ENCODE data around the gene ZNF213.

The ZNF213 gene

GRCh38 chr16:3098459-3099394 lies 36.1 kb upstream of the ZNF213 start, which contains the start of gene ZSCAN10:
TSS of gene ZSCAN10 (minus strand) at chr16:3099294. CDS start at chr16:3092937, 6,357 bp downstream.
- TF ChIP-seq, protein P1, sequence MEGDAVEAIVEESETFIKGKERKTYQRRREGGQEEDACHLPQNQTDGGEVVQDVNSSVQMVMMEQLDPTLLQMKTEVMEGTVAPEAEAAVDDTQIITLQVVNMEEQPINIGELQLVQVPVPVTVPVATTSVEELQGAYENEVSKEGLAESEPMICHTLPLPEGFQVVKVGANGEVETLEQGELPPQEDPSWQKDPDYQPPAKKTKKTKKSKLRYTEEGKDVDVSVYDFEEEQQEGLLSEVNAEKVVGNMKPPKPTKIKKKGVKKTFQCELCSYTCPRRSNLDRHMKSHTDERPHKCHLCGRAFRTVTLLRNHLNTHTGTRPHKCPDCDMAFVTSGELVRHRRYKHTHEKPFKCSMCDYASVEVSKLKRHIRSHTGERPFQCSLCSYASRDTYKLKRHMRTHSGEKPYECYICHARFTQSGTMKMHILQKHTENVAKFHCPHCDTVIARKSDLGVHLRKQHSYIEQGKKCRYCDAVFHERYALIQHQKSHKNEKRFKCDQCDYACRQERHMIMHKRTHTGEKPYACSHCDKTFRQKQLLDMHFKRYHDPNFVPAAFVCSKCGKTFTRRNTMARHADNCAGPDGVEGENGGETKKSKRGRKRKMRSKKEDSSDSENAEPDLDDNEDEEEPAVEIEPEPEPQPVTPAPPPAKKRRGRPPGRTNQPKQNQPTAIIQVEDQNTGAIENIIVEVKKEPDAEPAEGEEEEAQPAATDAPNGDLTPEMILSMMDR (IDR thresholded peaks at IDR 0.05), result no peak

GRCh38 chr16:3099395-3099731 lies 35.5 kb upstream of the ZNF213 start:
- TF ChIP-seq, protein P1 (IDR thresholded peaks at IDR 0.05), result no peak

- TF ChIP-seq, protein P1 (IDR thresholded peaks at IDR 0.05), result no peak
Observed at GRCh38 chr16:3099732-3100499, 34.9 kb upstream of the ZNF213 start.

- TF ChIP-seq, protein P1 (IDR thresholded peaks at IDR 0.05), result peak; percentile 78
Observed at GRCh38 chr16:3101018-3101840, 33.6 kb upstream of the ZNF213 start.

DNA sequence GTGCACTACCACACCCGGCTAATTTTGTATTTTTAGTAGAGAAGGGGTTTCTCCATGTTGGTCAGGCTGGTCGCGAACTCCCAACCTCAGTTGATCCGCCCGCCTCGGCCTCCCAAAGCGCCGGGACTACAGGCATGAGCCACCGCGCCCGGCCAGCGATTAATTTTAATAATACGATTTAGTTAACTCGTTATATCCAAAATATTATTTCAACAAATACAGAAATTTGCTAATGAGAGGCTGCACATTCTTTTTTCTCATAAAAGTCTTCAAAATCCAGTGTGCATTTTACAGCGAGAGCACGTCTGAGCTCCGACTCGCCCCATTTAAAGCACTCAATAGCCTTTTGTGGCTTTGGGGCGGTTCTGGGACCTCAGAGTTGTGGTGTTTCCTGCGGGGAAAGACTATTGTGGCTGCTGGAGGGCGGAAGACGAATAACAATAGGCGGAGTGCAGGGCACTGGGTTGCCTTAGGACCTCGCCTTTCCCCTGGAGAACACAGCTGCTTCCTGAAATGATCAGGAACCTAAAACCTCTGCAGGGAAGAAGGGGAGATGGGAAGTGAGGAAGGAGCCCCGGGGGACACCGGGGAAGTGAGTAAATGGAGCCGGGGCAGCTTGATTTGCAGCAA lies 32.9 kb upstream of the ZNF213 start:
- TF ChIP-seq, protein P1 (IDR thresholded peaks at IDR 0.05), result no peak

DNA sequence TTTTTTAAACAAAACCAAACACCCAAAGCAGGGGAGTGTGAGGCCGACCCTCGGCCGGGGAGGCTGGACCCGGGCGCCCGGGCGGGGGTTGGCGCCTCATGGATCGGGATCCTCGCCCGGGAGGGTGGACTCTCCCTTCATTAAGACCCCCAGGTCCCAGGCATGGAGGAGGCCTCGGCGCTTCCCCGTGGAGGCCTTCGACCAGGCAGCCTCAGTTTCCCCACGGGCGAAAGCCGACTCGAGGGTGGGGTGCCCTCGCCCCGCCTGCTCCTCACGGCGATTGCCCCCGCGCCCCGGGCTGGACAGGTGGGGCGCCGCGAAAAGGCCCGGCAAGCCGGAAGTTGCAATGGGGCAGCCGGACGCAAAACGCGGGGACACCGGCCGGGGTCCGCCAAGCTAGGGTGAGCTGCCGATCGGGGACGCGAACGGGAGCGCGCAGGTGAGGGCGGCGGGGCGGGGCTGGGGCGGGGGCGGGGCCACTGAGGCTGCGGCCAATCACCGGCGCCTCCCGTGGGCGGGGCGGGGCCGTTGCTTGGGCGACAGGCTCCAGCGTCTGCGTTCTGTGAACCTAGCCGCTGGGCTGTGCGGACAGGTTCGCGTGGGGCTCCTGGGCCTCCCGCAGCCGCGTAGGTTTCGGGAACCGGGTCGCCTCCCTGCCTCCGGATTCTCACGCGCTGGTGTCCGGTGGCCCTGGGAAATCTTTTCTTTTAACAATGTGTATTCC lies 28.5 kb upstream of the ZNF213 start:
- TF ChIP-seq, protein P1 (IDR thresholded peaks at IDR 0.05), result no peak
